ENCODE results near the gene CUEDC1. TPM values are rescaled to one million over a fixed set of nuclear protein-coding genes. Genes with fewer than 3 reads are reported as not detected.

The CUEDC1 gene
- total RNA-seq, 4 donors from 2014 or later, result 17.1 to 25.7 (median 22.1) TPM

GRCh38 chr17:57889252-57889651 lies 66.0 kb downstream of the CUEDC1 start:
- ATAC-seq (ENCODE audit: low FRiP score) (no peak), DNase-seq (ENCODE audit: low spot score) (no peak)
- TF ChIP-seq CTCF (IDR thresholded peaks at IDR 0.05), result no peak

- no peak for TF ChIP-seq CTCF (IDR thresholded peaks at IDR 0.05)
- no peak for ATAC-seq (ENCODE audit: low FRiP score)
- no peak for DNase-seq (ENCODE audit: low spot score)
These were observed 66.6 kb downstream of the CUEDC1 start for GRCh38 chr17:57888311-57889216.

GRCh38 chr17:57887161-57887560 lies 68.1 kb downstream of the CUEDC1 start:
- DNase-seq (ENCODE audit: low spot score), result no peak
- no peak for ATAC-seq (ENCODE audit: low FRiP score)
- no peak for TF ChIP-seq CTCF (IDR thresholded peaks at IDR 0.05)

- no peak for TF ChIP-seq CTCF (IDR thresholded peaks at IDR 0.05)
- ATAC-seq (ENCODE audit: low FRiP score), result no peak
- DNase-seq (ENCODE audit: low spot score), result no peak
These were observed 69.2 kb downstream of the CUEDC1 start for GRCh38 chr17:57886020-57886419.

GRCh38 chr17:57885148-57885915 lies 69.9 kb downstream of the CUEDC1 start:
- ATAC-seq (ENCODE audit: low FRiP score), result no peak
- no peak for TF ChIP-seq CTCF (IDR thresholded peaks at IDR 0.05)
- DNase-seq (ENCODE audit: low spot score), result no peak

- TF ChIP-seq CTCF (IDR thresholded peaks at IDR 0.05), result no peak
- DNase-seq (ENCODE audit: low spot score) (no peak), ATAC-seq (ENCODE audit: low FRiP score) (no peak)
These were observed 73.3 kb downstream of the CUEDC1 start for GRCh38 chr17:57881783-57882351.

Data from omental fat pad (tissue), 4 donors.